HL-60/S4 treated with phorbol 12-myristate 13-acetate at 8.2 ng/mL for 4 days and 3 days (cell line): Measurements from ENCODE around the gene CDKN2D.

Source experiments
- in situ Hi-C: fragments of 300-500 bp; cut with MboI; formaldehyde crosslinking; loops from 2 replicates; pipeline ENCODE4 v1.15.0; 2022; ENCODE audit warnings: low sequenced_read_pairs

The CDKN2D gene

DNA sequence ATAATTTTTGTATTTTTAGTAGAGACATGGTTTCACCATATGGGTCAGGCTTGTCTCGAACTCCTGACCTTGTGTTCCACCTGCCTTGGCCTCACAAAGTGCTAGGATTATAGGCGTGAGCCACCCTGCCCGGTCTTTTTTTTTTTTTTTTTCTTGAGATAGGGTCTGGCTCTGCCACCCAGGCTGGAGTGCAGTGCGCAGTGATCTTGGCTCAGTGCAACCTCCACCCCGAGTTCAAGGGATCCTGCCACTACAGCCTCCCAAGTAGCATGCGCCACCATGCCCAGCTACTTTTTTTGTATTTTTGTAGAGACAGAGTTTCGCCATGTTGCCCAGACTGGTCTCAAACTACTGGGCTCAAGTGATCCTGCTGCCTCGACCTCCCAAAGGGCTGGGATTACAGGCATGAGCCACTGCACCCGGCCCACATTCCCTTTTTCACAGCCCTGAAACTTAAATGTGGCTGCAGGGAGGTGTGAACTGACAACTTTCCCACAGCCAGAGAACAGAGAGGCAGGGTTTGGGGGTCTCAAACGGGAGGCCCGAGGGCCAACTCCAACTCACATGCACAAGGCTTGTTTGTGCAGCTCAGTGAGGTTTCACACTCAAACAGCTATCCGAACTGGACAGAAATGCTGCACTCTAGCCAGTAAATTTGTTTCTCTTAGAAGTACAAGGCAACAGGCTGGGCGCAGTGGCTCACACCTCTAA is 47.2 kb downstream of the CDKN2D start:
- in situ Hi-C loops, result no loop called here

DNA sequence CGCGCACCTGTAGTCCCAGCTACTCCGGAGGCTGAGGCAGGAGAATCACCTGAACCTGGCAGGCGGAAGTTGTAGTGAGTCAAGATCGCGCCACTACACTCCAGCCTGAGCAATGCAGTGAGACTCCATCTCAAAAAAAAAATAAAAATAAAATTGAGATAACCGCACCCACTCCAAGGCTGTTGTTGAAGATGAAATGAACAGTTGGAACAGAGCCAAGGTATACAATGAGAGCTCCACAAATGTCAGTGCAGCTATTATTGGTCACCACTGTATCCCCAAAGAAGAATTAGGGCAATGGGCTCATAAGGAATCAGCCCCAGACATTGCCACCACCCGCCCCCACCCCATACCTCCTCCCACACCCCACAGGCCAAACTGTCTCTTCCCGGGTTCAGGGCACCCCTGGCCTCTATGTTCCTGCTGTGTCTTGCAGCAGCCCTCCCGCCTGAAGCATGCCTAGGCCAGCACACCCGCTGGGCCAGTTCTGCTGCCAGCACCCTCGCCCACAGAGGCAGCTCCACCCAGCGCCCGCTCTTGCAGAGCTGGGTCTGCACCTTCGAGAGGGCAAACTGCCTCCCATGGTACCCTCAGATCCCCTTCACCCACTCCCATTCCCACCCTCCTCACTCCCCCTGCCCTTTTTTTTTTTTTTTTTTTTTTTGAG is 48.0 kb downstream of the CDKN2D start:
- in situ Hi-C loops, result no loop called here

DNA sequence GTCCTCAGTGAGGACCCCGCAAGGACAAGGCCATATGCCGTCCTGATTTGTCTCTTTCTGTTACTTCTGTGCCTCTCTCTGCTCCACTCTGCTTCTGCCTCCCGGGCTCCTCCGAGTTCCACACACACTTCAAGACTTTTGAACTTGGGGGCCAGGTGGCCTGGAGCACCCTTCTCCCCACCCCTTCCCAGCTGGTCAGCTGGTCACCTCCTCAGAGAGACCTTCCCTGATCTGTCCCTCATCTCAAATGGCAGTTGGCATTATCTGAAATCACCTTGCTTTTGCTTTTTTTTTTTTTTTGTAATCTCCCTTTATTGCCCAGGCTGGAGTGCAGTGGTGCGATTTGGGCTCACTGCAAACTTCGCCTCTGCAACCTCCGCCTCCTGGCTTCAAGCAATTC is 49.4 kb downstream of the CDKN2D start:
- in situ Hi-C loops, result no loop called here

DNA sequence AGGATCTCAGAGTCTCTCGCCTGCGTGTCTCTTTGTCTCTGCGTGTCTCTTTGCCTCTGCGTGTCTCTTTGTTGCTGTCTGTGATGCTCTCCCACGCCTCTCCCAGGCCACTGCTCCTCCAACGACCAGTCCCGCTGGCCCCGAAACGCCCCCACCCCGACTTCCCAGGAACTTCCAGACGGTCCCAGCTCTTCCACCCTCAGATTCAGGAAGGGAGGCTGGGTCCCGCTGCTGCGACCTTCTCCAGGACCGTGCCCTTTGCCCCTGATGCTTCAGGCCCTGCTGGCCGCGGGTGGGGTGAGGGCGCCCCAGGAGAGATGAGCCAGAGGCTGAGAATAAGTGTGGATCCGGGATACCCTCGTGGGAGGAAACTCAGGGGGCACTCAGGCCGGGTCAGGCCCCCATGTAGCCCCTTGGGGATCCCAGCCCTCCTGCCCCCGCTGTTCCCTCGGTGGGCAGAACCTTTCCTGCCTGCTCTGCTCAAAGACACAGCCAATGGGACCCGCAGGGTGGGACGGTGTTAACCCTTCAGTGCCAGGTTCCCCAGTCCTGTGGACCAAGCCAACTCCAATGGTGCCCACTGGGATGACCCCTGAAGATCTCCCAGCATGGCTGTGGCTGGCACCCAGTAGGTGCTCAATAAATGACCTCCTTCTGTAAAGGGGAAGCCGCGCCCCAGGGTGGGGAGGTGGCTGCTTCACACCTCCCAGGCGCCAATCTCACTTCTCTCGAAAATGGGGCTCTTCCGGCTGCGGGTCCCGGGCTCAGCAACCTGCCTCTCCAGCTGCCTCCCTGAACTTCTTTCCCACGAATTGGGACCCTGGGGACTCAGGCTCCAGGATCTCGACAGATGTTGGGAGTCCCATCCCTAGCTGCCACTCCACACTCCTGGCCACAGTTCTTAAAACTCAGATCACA is 50.1 kb downstream of the CDKN2D start:
- in situ Hi-C loops, result no loop called here

DNA sequence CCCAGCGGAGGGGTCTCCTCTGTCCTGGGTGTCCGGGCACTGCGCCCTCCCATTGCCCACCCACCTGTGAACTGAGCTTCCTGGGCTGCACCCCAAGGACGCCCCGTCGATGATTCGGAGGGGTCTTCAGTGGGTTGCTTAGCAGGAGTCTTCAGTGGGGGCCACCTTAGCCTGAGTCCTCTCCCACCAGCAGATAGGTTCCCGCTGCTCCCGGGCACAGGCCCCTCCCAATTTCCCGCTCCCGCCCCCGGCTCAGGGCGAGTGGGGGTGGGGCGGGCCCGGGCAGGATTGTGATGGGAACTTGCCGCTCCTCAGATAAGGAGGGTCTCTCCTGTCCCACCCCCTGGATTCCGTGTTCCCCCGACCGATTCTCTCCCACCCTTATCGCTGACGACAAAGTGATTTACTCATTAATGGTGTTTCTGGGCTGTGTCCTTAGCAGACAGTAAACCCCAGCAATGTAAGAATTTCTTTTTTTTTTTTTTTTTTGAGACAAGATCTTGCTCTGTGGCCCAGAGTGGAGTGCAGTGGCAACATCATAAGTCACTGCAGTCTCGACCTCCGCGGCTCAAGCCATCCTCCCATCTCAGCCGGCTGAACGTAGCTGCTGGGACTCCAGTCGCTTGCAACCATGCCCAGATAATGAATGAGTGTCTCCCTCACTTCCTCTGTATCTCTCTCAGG is 50.9 kb downstream of the CDKN2D start:
- in situ Hi-C loops, result no loop called here

DNA sequence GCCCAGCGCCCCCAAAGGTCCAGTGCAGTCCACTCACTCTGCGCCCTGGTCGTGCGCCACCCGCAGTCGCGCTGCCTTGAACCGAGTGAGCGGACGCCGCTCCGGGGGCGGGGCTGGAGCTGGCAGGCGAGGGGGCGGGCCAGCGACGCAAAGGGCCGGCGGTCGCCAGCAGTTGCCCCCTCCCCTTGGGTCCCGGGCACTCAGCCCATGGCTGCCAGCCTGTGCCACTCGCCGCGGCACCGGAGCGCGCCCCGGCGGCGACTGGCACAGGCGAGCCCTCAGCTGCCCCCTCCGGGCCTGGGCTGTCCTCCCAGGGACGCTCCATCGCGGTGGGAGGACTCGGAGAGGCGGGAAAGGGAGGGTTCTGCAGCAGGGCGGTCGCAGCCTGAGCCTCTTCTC is 51.4 kb downstream of the CDKN2D start, which contains the start of gene S1PR5:
Gene S1PR5, minus strand, starts transcription at position 87 of the 399 bp plus-strand sequence. CDS start 2,436 bp downstream, outside the sequence.
- in situ Hi-C loops, result no loop called here

DNA sequence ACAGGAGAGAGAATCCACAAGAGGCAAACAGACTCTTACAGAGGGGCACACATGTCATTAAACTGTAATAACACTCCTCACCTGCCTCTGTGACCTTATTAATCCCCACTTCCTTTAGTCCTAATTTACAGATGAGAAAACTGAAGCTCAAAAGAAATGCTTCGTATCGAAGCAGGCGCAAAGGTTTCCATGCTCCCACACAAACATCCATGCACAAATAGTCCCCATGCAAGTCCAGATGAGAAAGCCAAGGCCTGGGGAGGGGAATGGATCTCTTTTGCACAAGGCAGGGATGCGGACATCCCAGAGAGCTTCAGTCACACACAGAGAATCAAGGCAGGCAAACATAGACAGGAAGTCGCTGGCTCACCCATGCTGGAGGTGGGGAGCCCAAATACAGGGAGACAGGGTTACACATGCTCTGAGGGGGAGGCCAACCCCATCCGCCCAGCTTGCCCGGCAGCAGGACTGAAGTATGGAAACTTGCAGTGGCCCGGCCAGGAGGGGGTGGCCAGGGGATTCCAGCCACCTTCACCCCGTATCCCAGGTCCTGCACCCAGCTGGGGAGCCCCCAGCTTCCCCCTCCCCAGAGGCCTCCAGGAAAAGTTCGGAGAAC is 52.0 kb downstream of the CDKN2D start:
- in situ Hi-C loops, result no loop called here
